Skeletal muscle satellite cell (primary cell): Measurements from ENCODE around the gene ARF3.

Experiments
- H3K27me3 ChIP-seq: 2 replicates; pipeline ENCODE4 v1.7.0; 2013; ENCODE audit warnings: low read length; ENCODE audit not compliant: control insufficient read depth, insufficient read depth
- H3K36me3 ChIP-seq: 2 replicates; pipeline ENCODE4 v1.7.0; 2013; ENCODE audit warnings: mild to moderate bottlenecking, control low read depth, low read length; ENCODE audit not compliant: insufficient read depth
- H3K4me1 ChIP-seq: 2 replicates; pipeline ENCODE4 v1.7.0; 2013; ENCODE audit warnings: low read length; ENCODE audit not compliant: control insufficient read depth, insufficient read depth
- H3K4me2 ChIP-seq: 2 replicates; pipeline ENCODE4 v1.7.0; 2013; ENCODE audit warnings: mild to moderate bottlenecking, low read length
- H3K4me3 ChIP-seq: 2 replicates; pipeline ENCODE4 v1.7.0; 2013; ENCODE audit warnings: low read length
- H3K9ac ChIP-seq: 2 replicates; pipeline ENCODE4 v1.7.0; 2013; ENCODE audit warnings: mild to moderate bottlenecking, low read depth, low read length, moderate library complexity
- H3K9me3 ChIP-seq: replicated peaks from 2 replicates; pipeline ENCODE4 v1.7.0; 2013; ENCODE audit warnings: mild to moderate bottlenecking, control low read depth, low read length

ARF3 gene

DNA sequence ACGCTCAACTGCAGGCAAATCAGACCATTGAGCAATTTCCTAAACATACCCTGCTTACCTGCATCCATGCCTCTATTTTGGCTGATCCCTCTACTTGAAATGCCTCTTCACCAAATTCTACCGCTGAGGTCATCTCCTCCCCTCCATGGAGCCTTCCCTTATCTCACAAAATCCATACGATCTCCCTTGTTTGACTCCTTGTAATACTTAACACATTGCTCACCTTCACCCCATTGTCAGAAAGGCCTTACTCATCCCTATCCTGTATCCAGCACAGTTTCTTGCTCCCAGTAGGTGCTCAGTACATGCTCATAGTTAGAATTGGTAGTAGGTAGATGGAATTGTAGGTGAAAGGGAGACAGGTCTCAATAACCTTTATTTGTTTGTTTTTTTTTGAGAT, 36.5 kb upstream of the ARF3 start:
- H3K36me3 ChIP-seq, result no peaks in the 10 kb centered on the region
- peaks cover 22% of the 10 kb centered on the region for H3K4me1 ChIP-seq
- no peak overlapping the region for H3K9ac ChIP-seq
- H3K9me3 ChIP-seq, result no peaks in the 10 kb centered on the region
- H3K4me3 ChIP-seq, result no peak overlapping the region
- H3K27me3 ChIP-seq, result peaks cover 63% of the 10 kb centered on the region
- no peak overlapping the region for H3K4me2 ChIP-seq

- no peak overlapping the region for H3K9ac ChIP-seq
Measured at GRCh38 chr12:48991247-48992050, 34.2 kb upstream of the ARF3 start.

GRCh38 chr12:48990552-48990951, 33.3 kb upstream of the ARF3 start:
- Histone ChIP-seq H3K36me3 (no peaks in the 10 kb centered on the region), H3K9ac (no peak overlapping the region), H3K4me3 (no peak overlapping the region), H3K4me2 (no peak overlapping the region), H3K9me3 (no peaks in the 10 kb centered on the region), H3K27me3 (peaks cover 76% of the 10 kb centered on the region), H3K4me1 (peaks cover 5% of the 10 kb centered on the region)

More at GRCh38 chr12:48991247-48992050, 34.2 kb upstream of the ARF3 start:
- peaks cover 67% of the 10 kb centered on the region for H3K27me3 ChIP-seq
- no peaks in the 10 kb centered on the region for H3K9me3 ChIP-seq
- H3K4me2 ChIP-seq, result no peak overlapping the region
- no peaks in the 10 kb centered on the region for H3K36me3 ChIP-seq
- H3K4me3 ChIP-seq, result no peak overlapping the region
- peaks cover 5% of the 10 kb centered on the region for H3K4me1 ChIP-seq

GRCh38 chr12:48988030-48988649, 30.9 kb upstream of the ARF3 start:
- no peaks in the 10 kb centered on the region for H3K4me1 ChIP-seq
- no peak overlapping the region for H3K9ac ChIP-seq
- no peaks in the 10 kb centered on the region for H3K9me3 ChIP-seq
- no peak overlapping the region for H3K4me2 ChIP-seq
- no peaks in the 10 kb centered on the region for H3K36me3 ChIP-seq
- H3K27me3 ChIP-seq, result peaks cover 81% of the 10 kb centered on the region
- H3K4me3 ChIP-seq, result no peak overlapping the region

GRCh38 chr12:48986720-48987291, 29.5 kb upstream of the ARF3 start:
- Histone ChIP-seq H3K27me3 (peaks cover 89% of the 10 kb centered on the region), H3K4me2 (no peak overlapping the region), H3K9me3 (no peaks in the 10 kb centered on the region), H3K4me1 (no peaks in the 10 kb centered on the region), H3K36me3 (no peaks in the 10 kb centered on the region), H3K9ac (no peak overlapping the region), H3K4me3 (no peak overlapping the region)

DNA sequence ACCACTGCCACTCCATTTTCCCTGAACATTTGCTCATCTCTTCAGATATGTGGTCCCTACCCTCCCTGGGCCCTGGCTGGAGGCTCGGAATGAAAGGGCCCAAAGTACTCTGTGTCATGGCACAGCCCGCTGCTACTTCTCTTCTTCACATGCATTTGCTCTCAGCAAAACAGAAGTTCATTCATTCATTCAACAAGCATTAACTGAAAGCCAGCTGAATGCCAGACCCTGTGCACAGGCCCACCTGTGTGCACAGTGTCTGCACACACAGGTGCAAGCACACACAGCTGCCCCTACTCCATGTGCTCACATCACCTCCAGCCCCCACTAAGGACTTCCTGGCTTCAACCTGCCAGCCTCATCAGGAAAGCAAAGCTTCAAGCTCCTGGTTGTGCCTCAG, 28.6 kb upstream of the ARF3 start:
- Histone ChIP-seq H3K9me3 (no peaks in the 10 kb centered on the region), H3K27me3 (peaks cover 93% of the 10 kb centered on the region), H3K4me3 (no peak overlapping the region), H3K36me3 (no peaks in the 10 kb centered on the region), H3K4me2 (no peak overlapping the region), H3K9ac (no peak overlapping the region), H3K4me1 (peaks cover 6% of the 10 kb centered on the region)

- Histone ChIP-seq H3K4me3 (no peak overlapping the region), H3K9me3 (no peaks in the 10 kb centered on the region), H3K27me3 (peaks cover 93% of the 10 kb centered on the region), H3K9ac (no peak overlapping the region), H3K4me1 (peaks cover 11% of the 10 kb centered on the region), H3K4me2 (no peak overlapping the region), H3K36me3 (no peaks in the 10 kb centered on the region)
Measured at GRCh38 chr12:48985475-48985897, 28.2 kb upstream of the ARF3 start.

DNA sequence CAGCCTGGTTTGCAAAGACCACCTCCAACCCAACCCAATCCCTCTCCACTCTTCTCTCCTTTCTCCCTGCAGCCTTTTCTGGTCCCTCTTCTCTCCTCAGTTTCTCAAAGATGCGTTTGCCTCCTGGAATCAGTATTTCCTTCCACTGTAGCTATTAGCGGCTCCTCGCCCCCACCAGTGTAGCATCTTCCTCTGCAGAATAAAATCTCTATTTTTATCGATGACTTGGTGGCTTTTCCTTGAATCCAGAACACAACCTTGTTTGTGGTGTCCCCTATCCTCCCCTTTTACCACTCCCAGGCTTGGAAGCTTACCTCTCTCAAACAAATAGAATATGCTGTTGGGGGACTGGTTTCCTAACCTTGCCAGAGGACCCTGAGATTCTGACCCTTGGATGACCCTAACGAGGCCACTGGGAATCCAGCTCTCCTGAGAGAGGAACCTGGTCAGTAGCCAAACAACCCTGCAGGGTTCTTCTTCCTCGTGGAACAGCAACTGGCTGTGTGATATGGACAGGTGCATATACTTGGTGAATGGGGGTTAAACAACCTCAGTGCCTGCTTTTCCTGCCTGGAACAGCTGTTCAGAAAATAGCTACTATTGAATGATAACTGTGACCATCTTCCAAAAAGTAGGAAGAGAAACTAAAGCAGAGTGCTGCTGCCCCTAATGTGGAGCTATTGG, 25.3 kb upstream of the ARF3 start:
- Histone ChIP-seq H3K9ac (no peak overlapping the region), H3K4me3 (no peak overlapping the region), H3K27me3 (peaks cover 96% of the 10 kb centered on the region), H3K4me1 (peaks cover 34% of the 10 kb centered on the region), H3K9me3 (no peaks in the 10 kb centered on the region), H3K4me2 (no peak overlapping the region), H3K36me3 (no peaks in the 10 kb centered on the region)

GRCh38 chr12:48981757-48982157, 24.5 kb upstream of the ARF3 start:
- Histone ChIP-seq H3K27me3 (peaks cover 96% of the 10 kb centered on the region), H3K9me3 (no peaks in the 10 kb centered on the region), H3K4me3 (no peak overlapping the region), H3K36me3 (no peaks in the 10 kb centered on the region), H3K4me1 (peaks cover 37% of the 10 kb centered on the region), H3K4me2 (peak overlapping the region; percentile 70), H3K9ac (no peak overlapping the region)

DNA sequence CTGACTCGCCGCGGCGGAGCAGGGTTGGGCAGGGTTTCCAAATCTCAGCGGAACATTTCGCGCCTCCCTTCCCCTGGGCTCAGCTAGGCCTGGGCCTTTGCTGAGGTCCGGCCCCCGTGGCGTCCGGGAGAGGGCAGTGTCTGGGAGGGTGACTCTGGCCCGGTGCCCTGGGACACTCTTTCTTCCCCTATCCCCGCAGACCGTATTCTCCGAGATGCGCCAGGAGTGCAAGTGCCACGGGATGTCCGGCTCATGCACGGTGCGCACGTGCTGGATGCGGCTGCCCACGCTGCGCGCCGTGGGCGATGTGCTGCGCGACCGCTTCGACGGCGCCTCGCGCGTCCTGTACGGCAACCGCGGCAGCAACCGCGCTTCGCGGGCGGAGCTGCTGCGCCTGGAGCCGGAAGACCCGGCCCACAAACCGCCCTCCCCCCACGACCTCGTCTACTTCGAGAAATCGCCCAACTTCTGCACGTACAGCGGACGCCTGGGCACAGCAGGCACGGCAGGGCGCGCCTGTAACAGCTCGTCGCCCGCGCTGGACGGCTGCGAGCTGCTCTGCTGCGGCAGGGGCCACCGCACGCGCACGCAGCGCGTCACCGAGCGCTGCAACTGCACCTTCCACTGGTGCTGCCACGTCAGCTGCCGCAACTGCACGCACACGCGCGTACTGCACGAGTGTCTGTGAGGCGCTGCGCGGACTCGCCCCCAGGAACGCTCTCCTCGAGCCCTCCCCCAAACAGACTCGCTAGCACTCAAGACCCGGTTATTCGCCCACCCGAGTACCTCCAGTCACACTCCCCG, 23.9 kb upstream of the ARF3 start:
- H3K4me3 ChIP-seq, result peak overlapping the region; percentile 47
- no peaks in the 10 kb centered on the region for H3K36me3 ChIP-seq
- peaks cover 94% of the 10 kb centered on the region for H3K27me3 ChIP-seq
- no peak overlapping the region for H3K9ac ChIP-seq
- H3K4me2 ChIP-seq, result peak overlapping the region; percentile 70
- no peaks in the 10 kb centered on the region for H3K9me3 ChIP-seq
- peaks cover 37% of the 10 kb centered on the region for H3K4me1 ChIP-seq
